NCI-H82 treated with DMSO at 0.1 percent for 48 hours (cell line): Measurements from ENCODE around the gene IFNLR1.

Experiments
- DNase-seq: peaks from one replicate; lab custom pipeline; 2025; ENCODE audit not compliant: unreplicated experiment; lab: John Stamatoyannopoulos, UW

Gene IFNLR1

GRCh38 chr1:24108334-24109165, 78.5 kb downstream of the IFNLR1 start:
- DNase-seq, result no peak

GRCh38 chr1:24107462-24108138, 79.5 kb downstream of the IFNLR1 start:
- DNase-seq, result no peak

GRCh38 chr1:24105368-24106160, 81.5 kb downstream of the IFNLR1 start:
- no peak for DNase-seq

- DNase-seq, result no peak
Observed at GRCh38 chr1:24104854-24105253, 82.2 kb downstream of the IFNLR1 start.
